ENCODE results near the gene S100A5. TPM values are rescaled to one million over a fixed set of nuclear protein-coding genes. Genes with fewer than 3 reads are reported as not detected.

The S100A5 gene
- total and polyA plus RNA-seq, 9 of the 15 experiments (the other 6 are each of a cell fraction or from before 2014, with no cell fraction given): 0.56 to 1.4 (median 0.64) TPM; not detected in 5

- TF ChIP-seq ZBTB9 (CRISPR knock-in tag; IDR thresholded peaks at IDR 0.05) (no peak), ZNF592 (IDR thresholded peaks at IDR 0.05) (peak; percentile 46; the same call in 1 of the 2 replicates), NR1H2 (CRISPR knock-in tag; IDR thresholded peaks at IDR 0.05) (no peak), MYNN (IDR thresholded peaks at IDR 0.05) (no peak), MYNN (CRISPR knock-in tag; IDR thresholded peaks at IDR 0.05) (no peak), MYBL2 (IDR thresholded peaks at IDR 0.05; ENCODE audit: low read depth) (no peak), MYBL2 (CRISPR knock-in tag; IDR thresholded peaks at IDR 0.05; ENCODE audit: borderline replicate concordance) (no peak), NR2C1 (IDR thresholded peaks at IDR 0.05) (peak; percentile 61), NR2C1 (tag; IDR thresholded peaks at IDR 0.05) (no peak), NR2C2 (CRISPR knock-in tag; IDR thresholded peaks at IDR 0.05) (no peak), NR2C2 (tag; IDR thresholded peaks at IDR 0.05) (peak; percentile 31; the same call in 1 of the 2 replicates), PHF21A (IDR thresholded peaks at IDR 0.05; ENCODE audit: borderline replicate concordance, low read depth) (no peak), ZNF347 (CRISPR knock-in tag; IDR thresholded peaks at IDR 0.05; ENCODE audit: low read depth) (no peak), CEBPB (tag; IDR thresholded peaks at IDR 0.05) (no peak), PKNOX1 (IDR thresholded peaks at IDR 0.05) (peak; percentile 76), HNRNPL (IDR thresholded peaks at IDR 0.05; ENCODE audit: low read depth, low read length) (no peak), TAL1 (IDR thresholded peaks at IDR 0.05) (no peak), TFE3 (CRISPR knock-in tag; IDR thresholded peaks at IDR 0.05) (peak; percentile 98), ADNP (tag; IDR thresholded peaks at IDR 0.05) (no peak), POLR2AphosphoS2 (IDR thresholded peaks at IDR 0.05; ENCODE audit: low read length) (no peak), RBBP5 (IDR thresholded peaks at IDR 0.05; ENCODE audit: borderline replicate concordance, insufficient read depth, low read length, poor library complexity, severe bottlenecking) (no peak), ZNF134 (CRISPR knock-in tag; conservative IDR thresholded peaks at IDR 0.05) (peak; percentile 89), NONO (IDR thresholded peaks at IDR 0.05; ENCODE audit: low read depth in 2 of 2, low read length in 1 of 2) (no peak)
Measured at GRCh38 chr1:153538315-153538821, 2.4 kb downstream of the S100A5 start (continued).

Measured in K562 (cell line).